ENCODE results near the gene CERCAM. TPM values are rescaled to one million over a fixed set of nuclear protein-coding genes. Genes with fewer than 3 reads are reported as not detected.

The CERCAM gene
- total RNA-seq, 2 donors from 2014 or later, result 19.1 to 22.8 TPM

DNA sequence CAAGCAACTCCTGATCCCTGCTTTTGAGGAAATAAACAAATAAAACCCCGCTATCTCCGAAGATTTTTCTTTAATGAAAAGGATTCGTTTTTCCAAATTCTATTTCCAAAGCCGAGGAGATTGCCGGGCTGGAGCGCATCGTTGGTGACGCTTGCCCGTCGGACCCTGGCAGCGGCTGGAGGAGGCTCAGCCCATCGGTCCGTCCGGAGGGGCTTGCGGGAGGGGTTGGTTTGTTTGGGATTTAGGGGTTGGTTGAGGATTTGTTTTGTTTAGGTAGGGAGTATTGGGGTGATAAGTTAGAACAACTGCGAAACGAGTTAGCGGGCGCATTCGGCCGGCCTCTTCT lies 28.7 kb upstream of the CERCAM start:
- intact Hi-C loops (cut with DNase I), result no loop called here
- DNase-seq (no peak), ATAC-seq (no peak)

DNA sequence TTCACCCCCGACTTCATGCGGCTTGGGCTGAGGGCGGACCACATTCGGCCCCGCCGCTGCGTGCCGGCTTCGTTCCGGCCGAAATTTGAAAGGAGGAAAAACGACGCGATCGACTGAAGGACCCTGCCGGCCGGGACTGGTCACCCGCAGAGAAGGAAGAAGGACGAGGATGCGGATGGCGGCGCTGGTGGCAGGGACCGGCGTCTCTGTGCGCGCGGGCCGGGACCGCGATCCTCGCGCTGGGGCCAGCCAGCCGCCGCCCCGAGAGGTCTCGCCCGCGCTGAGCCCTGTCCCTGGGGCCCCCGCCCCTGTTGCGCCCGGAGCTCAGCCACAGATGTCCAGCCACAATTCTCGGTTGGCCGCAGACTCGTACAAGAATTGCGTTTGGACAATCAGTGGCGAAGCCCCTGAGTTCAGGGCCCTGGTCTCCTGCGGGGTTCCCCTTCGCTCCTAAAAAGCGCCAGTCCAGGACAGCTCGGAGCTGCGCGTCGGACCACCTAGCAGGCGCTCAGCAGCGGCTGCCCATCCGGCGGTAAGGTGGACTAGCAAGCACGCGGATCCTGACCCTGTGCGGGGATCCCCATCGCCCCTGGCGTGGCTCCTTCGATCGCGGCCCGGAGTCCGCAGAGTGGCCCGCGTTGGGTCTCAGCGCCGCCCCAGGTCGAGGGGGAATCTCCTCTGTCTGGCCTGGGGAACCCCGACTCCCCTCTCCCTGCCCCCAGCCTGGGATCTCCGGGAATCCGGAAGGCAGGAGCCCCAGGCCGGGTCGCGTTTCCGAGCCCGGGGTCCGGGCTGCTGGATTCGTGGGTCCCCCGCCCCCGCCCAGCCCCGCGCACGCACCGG lies 28.1 kb upstream of the CERCAM start:
- DNase-seq (no peak), ATAC-seq (no peak)
- intact Hi-C loops (cut with DNase I), result no loop called here

DNA sequence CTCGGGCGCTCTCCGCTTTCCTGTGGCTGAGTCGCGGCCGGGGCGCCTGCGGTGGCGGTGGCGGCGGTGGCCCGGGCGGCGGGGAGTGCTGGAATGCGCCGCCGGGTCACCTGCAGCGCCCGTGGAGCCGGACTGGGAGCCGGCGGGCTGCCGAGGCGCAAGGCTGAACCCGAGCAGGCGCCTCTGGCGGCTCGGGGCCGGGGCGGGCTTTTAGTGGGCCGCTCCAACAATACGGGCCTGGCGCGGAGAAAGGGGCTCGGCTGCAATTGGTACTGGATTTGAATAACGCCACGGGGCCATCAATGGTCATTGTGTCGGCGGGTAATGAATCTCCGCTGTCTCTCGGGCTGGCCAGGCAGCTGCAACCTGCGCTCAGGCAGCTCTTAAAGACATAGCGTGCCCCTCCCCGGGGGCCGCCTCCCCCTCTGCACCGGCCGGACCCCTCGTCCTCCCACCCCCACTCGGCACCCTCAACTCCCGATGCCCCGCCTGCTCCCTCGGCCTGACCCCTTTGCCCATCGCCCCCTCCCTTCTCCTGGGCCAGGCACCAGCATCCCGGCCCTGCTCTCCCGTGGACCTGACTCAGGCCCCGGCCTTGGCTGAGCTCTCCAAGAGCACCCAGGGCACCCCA lies 27.4 kb upstream of the CERCAM start:
- intact Hi-C loops (cut with DNase I), result no loop called here
- ATAC-seq (peak in 1 of 2 donors; percentile 20), DNase-seq (no peak)

DNA sequence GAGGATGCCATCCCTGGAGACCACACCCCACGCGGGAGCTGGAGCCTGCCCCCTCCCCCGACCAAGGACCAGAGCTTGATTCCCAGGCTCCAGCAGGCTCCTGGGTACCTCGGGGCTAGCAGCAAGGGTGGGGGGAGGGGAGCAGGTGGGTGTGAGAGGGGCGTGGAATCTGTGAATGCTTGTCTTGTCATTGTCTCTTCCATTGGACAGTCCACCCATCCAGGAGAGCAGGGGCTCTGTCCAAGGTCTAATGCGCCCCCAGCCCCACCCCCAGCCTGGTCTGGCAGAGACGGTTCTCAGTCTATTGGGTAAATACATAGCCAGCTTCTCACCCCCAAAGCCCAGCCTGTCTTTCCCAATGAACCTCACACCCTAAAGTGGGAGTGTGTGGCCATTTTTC lies 26.7 kb upstream of the CERCAM start:
- DNase-seq, result no peak
- no peak for ATAC-seq
- intact Hi-C loops (cut with DNase I), result no loop called here

DNA sequence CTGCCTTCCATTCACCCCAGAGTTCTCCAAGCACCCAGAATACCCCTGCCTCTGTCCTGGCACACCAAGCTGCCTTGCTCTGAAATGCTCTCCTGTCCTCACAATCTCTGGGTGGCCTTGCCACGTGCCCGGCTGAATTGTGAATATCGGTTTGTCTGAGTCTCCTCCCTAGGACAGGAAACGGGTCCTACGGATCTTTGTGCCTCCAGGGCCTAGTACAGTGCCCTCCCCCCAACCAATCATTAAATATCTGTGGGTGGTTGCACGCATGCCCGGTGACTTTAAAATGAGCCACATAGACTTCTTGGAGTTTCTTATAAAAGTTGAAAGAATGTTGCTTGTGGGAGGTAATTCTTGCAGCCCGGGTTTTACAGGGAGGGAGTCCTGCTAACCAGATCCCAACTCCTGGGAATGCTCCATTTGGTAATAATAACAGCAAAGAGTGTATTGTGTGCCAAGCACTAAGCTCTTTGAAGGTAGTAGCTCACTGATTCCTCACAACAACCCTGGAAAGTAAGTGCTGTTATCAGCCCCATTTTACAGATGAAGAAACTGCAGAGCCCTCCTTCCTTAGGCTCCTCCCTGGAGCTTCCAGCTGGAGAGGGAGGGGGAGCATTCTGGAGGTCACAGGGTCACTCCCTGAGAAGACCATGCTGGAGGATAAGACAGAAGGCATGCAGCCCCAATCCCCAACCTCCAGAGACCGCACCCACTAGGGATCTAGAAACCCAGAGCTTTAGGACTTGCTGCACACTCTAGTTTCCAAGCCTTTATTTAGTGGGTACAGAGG lies 26.1 kb upstream of the CERCAM start:
- no peak for ATAC-seq
- no peak for DNase-seq
- intact Hi-C loops (cut with DNase I), result no loop called here

DNA sequence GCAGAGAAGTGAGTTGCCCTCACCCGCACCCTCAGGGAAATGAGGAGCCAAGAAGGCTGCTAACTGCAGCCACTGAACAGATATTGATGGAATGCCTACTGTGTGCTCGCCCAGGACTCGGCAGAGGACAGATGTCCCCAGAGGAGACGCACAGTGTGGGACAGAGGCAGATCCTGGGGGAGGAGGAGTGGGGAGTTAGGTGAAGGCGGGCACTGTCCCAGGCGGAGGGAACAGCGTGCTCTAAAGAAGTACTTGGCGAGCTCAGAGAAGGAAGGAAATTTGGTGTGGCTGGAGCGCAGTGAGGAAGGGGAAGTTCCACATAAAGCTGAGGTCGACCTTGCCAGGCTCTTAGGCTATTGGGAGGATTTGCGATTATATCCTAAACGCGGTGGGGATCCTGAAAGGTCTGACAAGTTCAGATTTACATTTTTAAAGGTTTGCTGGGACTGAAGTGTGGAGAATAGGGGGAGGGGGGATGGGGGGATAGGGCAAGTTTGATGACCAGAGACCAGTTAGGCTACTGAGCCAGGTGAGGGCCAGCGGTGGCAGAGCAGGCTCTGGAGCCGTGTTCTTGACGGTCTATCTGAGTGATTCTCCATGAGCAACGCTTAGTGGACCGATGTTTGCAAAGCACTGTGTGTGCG lies 23.6 kb upstream of the CERCAM start:
- intact Hi-C loops (cut with DNase I), result no loop called here
- ATAC-seq (peak; percentile 49 to 54), DNase-seq (peak; percentile 50)

DNA sequence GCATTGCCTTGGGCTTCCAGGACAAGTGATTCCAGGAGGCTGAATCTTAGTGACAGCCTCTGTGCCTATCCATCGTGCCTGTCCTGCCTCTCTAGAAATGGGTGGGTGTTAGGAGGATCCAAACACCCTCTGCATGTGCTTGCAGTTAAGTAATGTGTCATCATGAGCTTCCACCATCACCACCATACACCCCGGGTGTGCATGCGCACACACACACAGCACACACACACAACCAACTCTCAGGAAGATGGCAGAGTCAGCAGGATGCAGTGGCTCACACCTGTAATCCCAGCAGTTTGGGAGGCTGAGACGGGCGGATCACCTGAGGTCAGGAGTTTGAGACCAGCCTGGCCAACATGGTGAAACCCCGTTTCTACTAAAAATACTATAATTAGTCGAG lies 22.8 kb upstream of the CERCAM start:
- no peak for ATAC-seq
- intact Hi-C loops (cut with DNase I), result no loop called here
- DNase-seq, result no peak

DNA sequence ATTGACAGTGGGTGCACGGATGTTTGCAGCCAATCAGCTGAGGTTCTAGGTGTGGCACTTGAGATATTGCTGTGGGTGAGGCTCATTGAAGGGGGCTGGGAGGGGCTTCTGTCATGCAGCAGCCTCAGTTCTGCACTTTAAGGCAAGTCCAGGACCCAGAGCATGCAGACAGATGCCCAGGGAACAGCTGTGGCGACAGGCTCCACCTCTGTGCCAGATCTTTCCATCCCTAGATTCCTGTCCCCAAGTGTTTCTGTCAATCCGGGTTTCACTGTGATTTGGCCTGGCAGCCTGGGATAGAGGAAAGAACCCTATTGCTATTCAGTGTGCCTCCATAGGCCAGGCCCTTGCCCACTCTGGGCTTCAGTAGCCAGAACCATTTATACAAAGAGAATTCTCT lies 20.8 kb upstream of the CERCAM start:
- intact Hi-C loops (cut with DNase I), result no loop called here
- ATAC-seq, result no peak
- no peak for DNase-seq

DNA sequence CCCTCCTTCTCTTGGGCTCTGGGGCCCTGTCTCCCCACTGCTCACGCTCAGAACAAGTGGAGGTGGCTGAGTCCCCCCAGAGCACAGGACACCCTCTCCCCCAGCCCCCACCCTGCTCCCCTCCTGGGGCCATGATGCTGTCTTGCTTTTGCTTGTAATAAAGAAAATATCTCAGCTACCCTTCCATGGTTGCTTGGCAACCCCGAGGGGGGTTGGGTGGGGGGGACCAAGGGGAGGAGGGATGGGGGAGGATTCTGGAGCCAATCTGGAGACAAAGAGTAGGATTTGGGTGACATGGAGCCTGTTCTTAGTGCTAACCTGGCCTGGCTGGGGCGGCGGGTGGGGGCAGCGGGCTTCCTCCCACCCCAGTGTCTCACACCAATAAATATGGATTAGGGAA lies 16.1 kb upstream of the CERCAM start:
- intact Hi-C loops (cut with DNase I), result no loop called here
- DNase-seq (no peak), ATAC-seq (no peak)

DNA sequence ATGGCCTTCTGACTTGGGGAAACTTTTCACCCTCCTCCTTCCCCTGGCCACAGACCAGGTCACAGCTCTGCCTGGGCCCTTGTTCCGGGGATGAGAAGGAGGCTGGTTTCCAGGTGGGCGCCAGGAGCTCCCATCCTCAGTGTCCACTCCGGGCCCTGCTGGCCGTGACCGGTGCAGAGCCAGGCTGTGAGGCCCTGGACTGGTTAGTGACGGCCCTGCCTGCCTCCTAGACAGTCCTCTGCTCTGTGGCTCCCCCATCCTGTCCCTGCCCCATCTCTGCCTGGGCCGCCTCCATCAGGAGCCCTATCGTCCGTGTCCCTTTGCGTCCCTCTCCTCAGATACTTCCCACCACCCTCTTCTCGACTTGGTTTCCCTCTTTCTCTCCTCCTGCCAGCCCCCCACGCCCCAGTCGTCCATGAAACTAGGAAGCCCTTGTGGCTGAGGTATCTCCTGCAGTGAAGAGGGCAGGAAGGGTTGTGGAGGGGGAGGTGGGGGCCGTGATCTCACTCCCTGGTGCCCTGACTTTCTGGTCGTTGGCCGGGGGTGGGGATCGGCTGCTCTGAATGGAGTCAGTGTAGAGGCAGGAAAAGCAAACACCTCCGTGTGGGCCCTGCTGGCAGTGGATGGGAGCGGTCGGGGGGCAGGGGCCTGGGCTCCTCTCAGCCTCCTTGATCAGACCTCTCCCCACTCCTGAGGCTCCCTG lies 15.4 kb upstream of the CERCAM start:
- intact Hi-C loops (cut with DNase I), result no loop called here
- DNase-seq (no peak), ATAC-seq (no peak)

DNA sequence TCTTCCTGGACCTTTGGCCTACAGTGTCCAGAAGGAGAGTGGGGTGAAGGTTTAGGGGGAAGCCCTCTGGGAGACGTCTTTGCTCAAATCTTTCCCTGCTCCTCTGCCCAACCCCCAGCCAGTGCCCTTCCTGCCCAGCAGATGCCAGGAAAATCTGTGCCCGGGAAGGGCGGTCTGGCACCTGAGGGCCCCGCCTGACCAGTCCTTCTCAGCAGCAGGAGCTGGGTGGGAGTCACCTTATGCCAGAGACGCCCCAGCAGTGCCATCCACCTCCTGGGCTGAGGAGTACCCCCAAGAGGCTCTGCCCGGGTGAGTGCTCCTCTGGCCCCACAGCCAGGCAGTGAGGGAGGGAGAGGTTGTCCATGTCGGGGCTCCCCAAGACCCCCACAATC lies 14.9 kb upstream of the CERCAM start:
- ATAC-seq, result no peak
- intact Hi-C loops (cut with DNase I), result no loop called here
- DNase-seq, result no peak

DNA sequence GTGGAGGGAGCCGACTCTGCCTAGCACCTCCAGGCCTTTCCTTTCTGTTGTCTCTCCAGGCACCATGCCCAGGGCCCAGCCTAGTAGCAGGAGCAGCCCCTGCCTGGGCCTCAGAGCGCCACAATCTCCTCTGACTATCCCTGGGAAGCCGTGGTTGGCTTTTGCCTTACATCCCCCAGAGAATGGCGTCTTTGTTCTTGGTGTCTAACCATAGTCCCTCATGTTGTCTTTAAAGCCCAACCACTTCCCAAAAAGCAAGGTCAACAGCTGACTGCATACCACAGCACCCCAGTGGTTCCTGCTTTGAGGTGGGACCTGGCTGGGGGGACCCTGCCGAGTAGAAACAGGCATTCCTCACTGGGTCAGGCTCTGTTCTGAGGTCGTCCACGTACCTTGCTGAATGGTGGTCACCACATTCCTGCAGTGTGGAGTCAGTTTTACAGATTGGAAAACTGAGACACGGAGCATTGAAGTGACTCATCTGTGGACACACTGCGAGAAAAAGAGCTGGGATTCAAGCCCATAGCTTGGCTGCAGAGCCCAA lies 13.7 kb upstream of the CERCAM start:
- ATAC-seq (no peak), DNase-seq (no peak)
- intact Hi-C loops (cut with DNase I), result no loop called here

DNA sequence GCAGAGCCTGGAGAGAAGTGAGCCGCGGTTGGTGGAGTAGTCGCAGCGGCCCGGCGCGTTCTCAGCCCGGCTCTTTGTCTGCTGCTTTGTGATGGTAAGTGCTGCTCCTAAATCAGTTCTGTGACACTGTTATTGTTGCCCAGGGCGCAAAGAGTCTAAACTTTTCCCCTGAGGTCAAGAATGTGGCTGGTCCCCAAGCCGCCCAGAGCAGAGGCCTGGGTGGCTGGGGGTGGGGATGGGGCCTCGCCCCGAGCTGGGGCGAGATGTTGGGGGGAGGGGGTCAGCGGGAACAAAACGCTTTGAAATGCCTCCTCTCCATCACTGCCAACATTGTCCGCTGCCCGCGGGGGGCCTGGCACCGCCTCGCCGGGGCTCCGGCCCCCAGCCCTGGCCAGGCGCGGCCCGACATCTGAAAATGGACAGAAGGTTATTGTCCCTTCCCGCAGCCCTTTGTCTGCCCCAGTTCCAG lies 11.7 kb upstream of the CERCAM start:
- ATAC-seq, result no peak
- intact Hi-C loops (cut with DNase I), result no loop called here
- DNase-seq, result no peak

DNA sequence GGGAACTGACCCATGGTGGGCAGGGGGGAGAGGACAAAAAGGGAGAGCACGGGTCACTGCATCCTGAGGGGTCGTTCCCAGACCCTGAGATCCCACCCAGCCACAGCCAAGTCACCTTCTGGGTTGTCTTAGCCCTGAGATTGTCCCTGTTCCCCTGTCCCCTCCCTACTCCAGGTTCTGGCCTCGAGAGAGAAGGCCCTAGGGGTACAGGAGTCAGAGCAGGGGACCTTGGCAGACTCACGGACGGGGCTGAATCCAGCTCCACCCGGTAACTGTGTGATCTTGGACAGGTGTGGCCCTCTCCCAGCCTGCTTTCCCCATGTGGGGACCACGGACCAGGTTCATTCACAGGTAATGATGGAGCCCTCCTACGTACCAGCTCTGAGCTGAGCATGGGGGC lies 11.2 kb upstream of the CERCAM start:
- DNase-seq (no peak), ATAC-seq (no peak)
- intact Hi-C loops (cut with DNase I), result no loop called here

DNA sequence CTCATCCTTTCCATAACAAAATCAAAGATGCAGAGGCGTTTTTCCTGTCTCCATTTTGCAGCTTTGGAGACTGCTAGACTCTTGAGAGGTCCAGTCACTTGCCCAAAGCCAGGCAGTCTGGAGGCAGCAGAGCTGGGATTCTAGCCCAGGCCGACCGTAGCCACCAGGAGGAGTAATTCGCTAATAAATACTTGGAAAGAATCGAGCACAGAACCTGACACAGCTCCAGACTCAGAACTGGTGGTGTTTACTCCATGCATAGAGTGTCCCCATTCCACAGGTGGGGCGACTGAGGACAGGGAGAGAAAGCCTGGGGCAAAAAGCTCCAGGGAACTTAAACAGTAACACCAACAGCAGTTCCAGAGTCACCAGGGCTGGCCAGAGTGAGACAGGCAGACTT lies 10.7 kb upstream of the CERCAM start:
- ATAC-seq (peak in 1 of 2 donors; percentile 12), DNase-seq (no peak)
- intact Hi-C loops (cut with DNase I), result loop anchor here in 1 of 2 donors (5.0 to 10.0 kb wide), 2 partner anchors 48 to 115 kb away; no protein-coding TSS in a partner anchor

DNA sequence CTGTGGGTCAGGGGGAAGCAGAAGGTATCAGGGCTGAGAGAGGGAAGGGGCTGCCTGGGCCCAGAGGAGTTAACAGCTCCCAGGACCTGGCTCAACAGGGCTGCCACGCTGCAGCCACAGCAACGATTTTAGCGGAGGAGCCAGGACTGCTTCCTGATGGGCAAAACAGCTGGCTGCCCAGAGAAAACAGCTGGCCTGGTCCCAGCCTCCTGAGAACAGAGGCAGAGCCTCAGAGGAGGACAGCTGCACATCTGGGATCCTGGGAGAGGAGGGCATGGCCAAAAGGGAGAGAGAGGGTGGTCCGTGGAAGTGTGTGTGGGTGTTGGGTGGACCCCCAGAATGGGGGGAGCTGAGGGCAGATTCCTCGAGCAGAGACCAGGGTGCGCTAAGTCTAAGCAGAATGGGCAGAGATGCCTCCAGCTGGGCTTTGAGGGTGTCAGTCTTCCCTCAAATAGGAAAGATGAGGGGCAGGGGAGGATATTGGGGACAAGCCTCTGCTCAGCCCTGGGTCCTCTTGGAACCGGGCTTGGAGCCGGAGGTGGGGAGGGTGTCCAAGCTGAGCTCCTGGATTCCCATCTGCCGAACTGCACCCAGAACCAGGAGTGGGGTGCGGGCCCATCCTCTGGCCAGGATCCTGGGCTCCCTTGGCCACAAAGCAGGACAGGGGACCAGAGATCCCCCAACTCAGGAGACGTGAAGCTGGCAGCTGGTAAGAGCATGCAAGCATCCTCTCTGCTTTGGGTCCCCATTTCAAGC lies 9.1 kb upstream of the CERCAM start:
- DNase-seq (no peak), ATAC-seq (no peak)
- intact Hi-C loops (cut with DNase I), result loop anchor here in 1 of 2 donors (5.0 to 10.0 kb wide), 2 partner anchors 49 to 117 kb away; no protein-coding TSS in a partner anchor

DNA sequence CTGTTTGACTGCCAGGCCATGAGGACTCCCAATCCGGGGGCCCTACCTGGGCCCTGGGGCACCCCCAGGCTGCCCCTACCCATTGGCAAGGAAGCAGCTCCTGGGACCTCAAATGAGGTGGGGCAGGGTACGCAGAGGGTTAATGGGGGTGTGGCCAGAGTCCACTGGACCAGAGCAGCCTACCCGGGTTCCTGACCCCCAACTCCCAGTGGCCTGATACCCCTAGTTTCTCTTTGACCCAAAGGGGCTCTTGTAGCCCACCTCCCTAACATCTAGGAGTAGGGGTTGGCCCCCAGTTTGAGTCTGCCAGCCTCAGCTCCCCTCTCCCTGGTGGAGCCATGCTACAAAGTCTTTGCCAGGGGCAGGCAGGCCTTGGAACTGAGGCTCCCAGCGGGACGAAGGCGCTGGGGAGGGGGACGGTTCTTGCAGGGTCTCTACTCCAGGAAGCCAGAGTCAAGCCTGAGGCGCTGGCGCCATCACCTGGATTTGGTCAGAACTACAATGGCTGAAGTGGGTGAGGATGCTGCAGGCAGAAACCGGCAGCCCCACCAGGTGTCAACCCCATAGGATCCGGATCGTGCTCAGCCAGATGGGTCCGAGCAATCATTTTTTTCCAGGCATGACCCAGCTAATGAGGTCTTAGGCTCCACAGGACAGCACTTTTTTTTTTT lies 8.4 kb upstream of the CERCAM start:
- DNase-seq, result no peak
- no peak for ATAC-seq
- intact Hi-C loops (cut with DNase I), result loop anchor here in 1 of 2 donors (5.0 to 10.0 kb wide), 2 partner anchors 50 to 117 kb away; no protein-coding TSS in a partner anchor
